OCI-LY7 (cell line): ENCODE data around the gene HMGCS1. TPM values are rescaled to one million over a fixed set of nuclear protein-coding genes. Genes with fewer than 3 reads are reported as not detected.

Experiments used
- BruUV-seq: library from RNA; stranded (reverse); fragments of 400-500 nt; replicated peaks from 2 replicates; lab custom pipeline; 2021; lab: Mats Ljungman, UMichigan
- CTCF ChIA-PET: fragments of 300-600 bp; sonication (Branson Sonifier 250); formaldehyde crosslinking; loops from one replicate; lab custom pipeline; 2022; ENCODE audit warnings: antibody characterized with exemption; ENCODE audit not compliant: unreplicated experiment; lab: Charles Lee
- POLR2A ChIA-PET: fragments of 300-600 bp; sonication (Branson Sonifier 250); formaldehyde crosslinking; loops from one replicate; lab custom pipeline; 2022; ENCODE audit warnings: antibody characterized with exemption; lab: Charles Lee
- DNase-seq: peaks from one replicate; pipeline ENCODE4 v3.0.0-alpha.2; 2015; ENCODE audit warnings: low spot score
- H2AFZ ChIP-seq: fragments of 200-600 bp; sonication (generic), shearing (Covaris generic); 2 replicates; pipeline ENCODE4 v1.6.1; 2014; ENCODE audit warnings: mild to moderate bottlenecking, antibody characterized with exemption, low read length, moderate library complexity
- H3K27ac ChIP-seq: fragments of 200-600 bp; sonication (generic); 2 replicates; pipeline ENCODE4 v1.5.1; 2014; ENCODE audit warnings: mixed run types, low read depth, mild to moderate bottlenecking, moderate library complexity, low read length, inconsistent platforms; ENCODE audit not compliant: poor library complexity, severe bottlenecking
- H3K36me3 ChIP-seq: fragments of 200-600 bp; sonication (generic); 2 replicates; pipeline ENCODE4 v1.6.1; 2014; ENCODE audit warnings: mild to moderate bottlenecking, antibody characterized with exemption, low read length, moderate library complexity, mixed read lengths; ENCODE audit not compliant: insufficient read depth
- H3K4me1 ChIP-seq: fragments of 200-600 bp; sonication (generic); 2 replicates; pipeline ENCODE4 v1.5.1; 2014; ENCODE audit warnings: mild to moderate bottlenecking, low read length; ENCODE audit not compliant: insufficient read depth, poor library complexity, severe bottlenecking
- H3K4me2 ChIP-seq: fragments of 200-600 bp; sonication (generic); 2 replicates; pipeline ENCODE4 v1.6.1; 2014; ENCODE audit warnings: mild to moderate bottlenecking, low read length
- H3K4me3 ChIP-seq: fragments of 200-600 bp; sonication (generic); 2 replicates; pipeline ENCODE4 v1.5.1; 2014; ENCODE audit warnings: mild to moderate bottlenecking, low read depth, low read length; ENCODE audit not compliant: poor library complexity, severe bottlenecking
- H3K79me2 ChIP-seq: fragments of 200-600 bp; sonication (generic); 2 replicates; pipeline ENCODE4 v1.6.1; 2016; ENCODE audit warnings: low read depth, mild to moderate bottlenecking, low read length, moderate library complexity, mixed read lengths; ENCODE audit not compliant: insufficient read depth
- H3K9me2 ChIP-seq: fragments of 200-600 bp; sonication (generic); 2 replicates; pipeline ENCODE4 v1.6.1; 2016; ENCODE audit warnings: mild to moderate bottlenecking, low read length, mixed read lengths; ENCODE audit not compliant: insufficient read depth
- H3K9me3 ChIP-seq: fragments of 200-600 bp; sonication (generic); 2 replicates; pipeline ENCODE4 v1.6.1; 2014; ENCODE audit warnings: mild to moderate bottlenecking, mixed run types, low read length, mixed read lengths
- H4K20me1 ChIP-seq: fragments of 200-600 bp; sonication (generic); 2 replicates; pipeline ENCODE4 v1.6.1; 2014; ENCODE audit warnings: mild to moderate bottlenecking, antibody characterized with exemption, low read length, moderate library complexity, mixed read lengths; ENCODE audit not compliant: insufficient read depth
- EZH2phosphoT487 ChIP-seq: fragments of 200-600 bp; sonication (generic); IDR thresholded peaks from 2 replicates; pipeline ENCODE4 v1.6.1; 2018; ENCODE audit warnings: low read depth, borderline replicate concordance, mild to moderate bottlenecking, mixed run types, antibody characterized with exemption, low read length, moderate library complexity, mixed read lengths
- intact Hi-C: fragments of 100-400 bp; cut with micrococcal nuclease; formaldehyde crosslinking; loops from one replicate; pipeline ENCODE4 v1.10.0; 2022; ENCODE audit not compliant: unreplicated experiment
- total RNA-seq, 2 experiments: library from RNA; depleted of rRNA in 1 of 2; stranded (reverse); fragments of >200 nt in 1 of 2; shearing (Covaris generic) in 1 of 2; gene quantifications; 2 replicates each; pipeline ENCODE4 v1.2.3, GENCODE V29; 2014 to 2022
- TF ChIP-seq, protein P1 (sequence below): fragments of 200-600 bp; sonication (generic); conservative IDR thresholded peaks from 2 replicates; pipeline ENCODE4 v1.5.1; 2014; ENCODE audit warnings: mild to moderate bottlenecking, antibody characterized with exemption, low read length, moderate library complexity, mixed read lengths

Gene HMGCS1
- total RNA-seq, 2 experiments from 2014 or later, result 59.5 to 236 TPM

DNA sequence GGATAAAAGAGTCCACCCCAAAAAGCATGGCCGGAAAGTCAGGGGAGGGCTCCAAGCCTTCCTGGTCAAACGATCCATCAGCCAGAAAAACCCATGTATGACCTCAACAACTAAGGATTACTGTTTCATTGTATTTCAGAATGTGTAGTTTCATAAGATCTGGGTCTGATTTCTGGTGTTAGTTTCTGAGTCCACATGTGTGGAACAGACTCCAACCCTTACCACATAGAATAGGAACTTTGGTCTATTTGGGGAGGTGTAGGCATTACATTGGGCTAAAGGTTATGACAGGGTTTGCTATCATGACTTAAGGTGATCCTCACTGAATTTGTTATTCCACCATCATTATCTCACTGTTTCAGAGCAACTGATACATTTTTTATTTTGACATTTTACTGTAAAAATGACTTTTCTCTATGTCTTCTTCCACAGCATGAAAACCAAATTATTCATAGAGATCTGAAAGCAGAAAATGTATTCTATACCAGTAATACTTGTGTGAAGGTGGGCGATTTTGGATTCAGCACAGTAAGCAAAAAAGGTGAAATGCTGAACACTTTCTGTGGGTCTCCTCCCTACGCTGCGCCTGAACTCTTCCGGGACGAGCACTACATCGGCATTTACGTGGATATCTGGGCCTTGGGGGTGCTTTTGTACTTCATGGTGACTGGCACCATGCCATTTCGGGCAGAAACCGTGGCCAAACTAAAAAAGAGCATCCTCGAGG, 33.5 kb downstream of the HMGCS1 start:
- BruUV-seq, result no TSS peak
- Histone ChIP-seq H4K20me1 (no peaks in the 10 kb centered on the region), H3K4me1 (no peaks in the 10 kb centered on the region), H3K27ac (no peak overlapping the region), H3K36me3 (no peaks in the 10 kb centered on the region), H3K79me2 (no peaks in the 10 kb centered on the region), H3K9me2 (no peaks in the 10 kb centered on the region), H3K4me3 (no peak overlapping the region), H3K9me3 (no peaks in the 10 kb centered on the region), H3K4me2 (no peak overlapping the region), H2AFZ (no peak overlapping the region)
- intact Hi-C loops, result no loop called here
- DNase-seq, result no peak
- ChIA-PET POLR2A (no interaction called here), CTCF (no interaction called here)
- TF ChIP-seq EZH2phosphoT487, result no peak
- TF ChIP-seq, protein P1, sequence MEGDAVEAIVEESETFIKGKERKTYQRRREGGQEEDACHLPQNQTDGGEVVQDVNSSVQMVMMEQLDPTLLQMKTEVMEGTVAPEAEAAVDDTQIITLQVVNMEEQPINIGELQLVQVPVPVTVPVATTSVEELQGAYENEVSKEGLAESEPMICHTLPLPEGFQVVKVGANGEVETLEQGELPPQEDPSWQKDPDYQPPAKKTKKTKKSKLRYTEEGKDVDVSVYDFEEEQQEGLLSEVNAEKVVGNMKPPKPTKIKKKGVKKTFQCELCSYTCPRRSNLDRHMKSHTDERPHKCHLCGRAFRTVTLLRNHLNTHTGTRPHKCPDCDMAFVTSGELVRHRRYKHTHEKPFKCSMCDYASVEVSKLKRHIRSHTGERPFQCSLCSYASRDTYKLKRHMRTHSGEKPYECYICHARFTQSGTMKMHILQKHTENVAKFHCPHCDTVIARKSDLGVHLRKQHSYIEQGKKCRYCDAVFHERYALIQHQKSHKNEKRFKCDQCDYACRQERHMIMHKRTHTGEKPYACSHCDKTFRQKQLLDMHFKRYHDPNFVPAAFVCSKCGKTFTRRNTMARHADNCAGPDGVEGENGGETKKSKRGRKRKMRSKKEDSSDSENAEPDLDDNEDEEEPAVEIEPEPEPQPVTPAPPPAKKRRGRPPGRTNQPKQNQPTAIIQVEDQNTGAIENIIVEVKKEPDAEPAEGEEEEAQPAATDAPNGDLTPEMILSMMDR, result no peak

DNA sequence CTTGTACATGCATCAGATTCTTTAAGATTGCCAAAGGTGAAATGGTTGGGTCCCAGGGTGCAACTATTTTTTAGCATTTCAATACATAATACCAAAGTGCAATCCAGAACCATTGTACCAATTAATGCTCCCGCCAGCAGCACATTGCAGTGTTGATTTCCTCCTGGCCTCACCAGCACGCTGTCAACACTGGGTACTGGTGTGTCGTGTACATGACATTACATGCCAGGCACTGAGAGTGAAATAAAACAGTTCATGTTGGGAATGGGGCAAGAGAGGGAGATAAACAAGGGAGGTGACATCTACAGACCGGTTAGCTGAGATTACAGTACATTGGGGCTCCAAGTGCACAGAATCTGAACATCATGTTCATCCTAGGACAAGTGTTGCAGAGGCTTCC, 37.8 kb downstream of the HMGCS1 start:
- CTCF ChIA-PET, result no interaction called here
- intact Hi-C loops, result no loop called here

More for the DNA sequence above, 37.8 kb downstream of the HMGCS1 start:
- no peaks in the 10 kb centered on the region for H3K36me3 ChIP-seq
- H3K4me2 ChIP-seq, result no peak overlapping the region
- H3K27ac ChIP-seq, result no peak overlapping the region
- H3K4me3 ChIP-seq, result no peak overlapping the region
- POLR2A ChIA-PET, result no interaction called here
- H3K4me1 ChIP-seq, result no peaks in the 10 kb centered on the region
- H3K9me3 ChIP-seq, result no peaks in the 10 kb centered on the region
- BruUV-seq, result no TSS peak
- TF ChIP-seq, protein P1, result no peak
- TF ChIP-seq EZH2phosphoT487, result no peak
- no peaks in the 10 kb centered on the region for H3K9me2 ChIP-seq
- H4K20me1 ChIP-seq, result no peaks in the 10 kb centered on the region
- H2AFZ ChIP-seq, result no peak overlapping the region
- no peaks in the 10 kb centered on the region for H3K79me2 ChIP-seq
- no peak for DNase-seq
